Measurements from ENCODE around the gene DHPS. TPM values are rescaled to one million over a fixed set of nuclear protein-coding genes. Genes with fewer than 3 reads are reported as not detected.

DHPS gene
- total and polyA plus RNA-seq, 7 donors: 70.0 to 86.7 (median 83.8) TPM

- Histone ChIP-seq H3K9me3 (no peaks in the 10 kb centered on the region), H3K4me3 (peak overlapping the region; percentile 98), H3K27ac (no peak overlapping the region), H3K4me1 (peaks cover 25% of the 10 kb centered on the region), H3K36me3 (ENCODE audit: insufficient read depth in 1 of 2, low read depth in 1 of 2) (peaks cover 0 to 61% of the 10 kb centered on the region in 2 donors), H3K27me3 (ENCODE audit: insufficient read depth in 3 of 3, low read length in 2 of 3) (no peaks in the 10 kb centered on the region)
- ATAC-seq: no peak
- intact Hi-C loops (cut with DNase I): no loop called here
- DNase-seq: no peak
- no peak for TF ChIP-seq CTCF (IDR thresholded peaks at IDR 0.05)
- WGBS, 3 donors: 81 to 83% (median 82%) methylated on average over 29 of the region's 29 CpGs
Observed at GRCh38 chr19:12664406-12665280, 17.0 kb downstream of the DHPS start.

- no peak for ATAC-seq
- no peaks in the 10 kb centered on the region for H3K27me3 ChIP-seq (ENCODE audit: insufficient read depth in 3 of 3, low read length in 2 of 3)
- peaks cover 7% of the 10 kb centered on the region for H3K4me1 ChIP-seq
- DNase-seq: no peak
- peaks cover 0 to 87% of the 10 kb centered on the region in 2 donors for H3K36me3 ChIP-seq (ENCODE audit: insufficient read depth in 1 of 2, low read depth in 1 of 2)
- H3K9me3 ChIP-seq: no peaks in the 10 kb centered on the region
- TF ChIP-seq CTCF (IDR thresholded peaks at IDR 0.05): no peak
- 93 to 97% (median 94%) methylated on average over 12 of the region's 12 CpGs for WGBS, 3 donors
- intact Hi-C loops (cut with DNase I): no loop called here
- no peak overlapping the region for H3K27ac ChIP-seq
- no peak overlapping the region for H3K4me3 ChIP-seq
Observed at GRCh38 chr19:12660980-12661379, 20.7 kb downstream of the DHPS start.

- peak in 1 of 4 donors; percentile 20 for ATAC-seq
- H3K9me3 ChIP-seq: no peaks in the 10 kb centered on the region
- H3K36me3 ChIP-seq (ENCODE audit: insufficient read depth in 1 of 2, low read depth in 1 of 2): peaks cover 5 to 91% of the 10 kb centered on the region in 2 donors
Observed at GRCh38 chr19:12657966-12658365, 23.7 kb downstream of the DHPS start.

GRCh38 chr19:12656899-12657571 lies 24.6 kb downstream of the DHPS start:
- no peak for TF ChIP-seq CTCF (IDR thresholded peaks at IDR 0.05)
- Histone ChIP-seq H3K4me1 (no peaks in the 10 kb centered on the region), H3K9me3 (no peaks in the 10 kb centered on the region), H3K36me3 (ENCODE audit: insufficient read depth in 1 of 2, low read depth in 1 of 2) (peaks cover 5 to 85% of the 10 kb centered on the region in 2 donors), H3K27ac (no peak overlapping the region), H3K4me3 (no peak overlapping the region), H3K27me3 (ENCODE audit: insufficient read depth in 3 of 3, low read length in 2 of 3) (no peaks in the 10 kb centered on the region)
- intact Hi-C loops (cut with DNase I): no loop called here
- 64 to 75% (median 72%) methylated on average over 45 to 50 of the region's 50 CpGs for whole genome bisulfite sequencing, 3 donors
- ATAC-seq: peak in 3 of 4 donors; percentile 23 to 33 (median 26)
- no peak for DNase-seq

More at GRCh38 chr19:12657966-12658365, 23.7 kb downstream of the DHPS start:
- intact Hi-C loops (cut with DNase I): no loop called here
- peak in 1 of 2 donors; percentile 39 for DNase-seq
- H3K27me3 ChIP-seq (ENCODE audit: insufficient read depth in 3 of 3, low read length in 2 of 3): no peaks in the 10 kb centered on the region
- no peaks in the 10 kb centered on the region for H3K4me1 ChIP-seq
- no peak for TF ChIP-seq CTCF (IDR thresholded peaks at IDR 0.05)
- no peak overlapping the region for H3K4me3 ChIP-seq
- WGBS, 3 donors: 93 to 96% (median 95%) methylated on average over 20 to 22 of the region's 22 CpGs
- H3K27ac ChIP-seq: no peak overlapping the region

Measured in psoas muscle (tissue), 8 donors.